Loucy (cell line): ENCODE results near the gene SLC7A1.

ENCODE experiments used
- H2AFZ ChIP-seq: fragments of 200-600 bp; sonication (generic); 2 replicates; pipeline ENCODE4 v1.6.0; 2016; ENCODE audit warnings: antibody characterized with exemption, mild to moderate bottlenecking, low read length, moderate library complexity
- H3F3A ChIP-seq: fragments of 200-600 bp; 2 replicates; pipeline ENCODE4 v1.6.0; 2016; ENCODE audit warnings: antibody characterized with exemption, low read depth, mild to moderate bottlenecking
- H3K27me3 ChIP-seq: fragments of 200-600 bp; sonication (generic); 2 replicates; pipeline ENCODE4 v1.6.1; 2014; ENCODE audit warnings: low read length, mild to moderate bottlenecking; ENCODE audit not compliant: insufficient read depth, poor library complexity, severe bottlenecking
- H3K36me3 ChIP-seq: fragments of 200-600 bp; sonication (generic); 2 replicates; pipeline ENCODE4 v1.6.1; 2016; ENCODE audit warnings: low read length; ENCODE audit not compliant: insufficient read depth
- H3K4me1 ChIP-seq: fragments of 200-600 bp; sonication (generic); 2 replicates; pipeline ENCODE4 v1.5.1; 2014; ENCODE audit warnings: low read length, mild to moderate bottlenecking; ENCODE audit not compliant: insufficient read depth, poor library complexity, severe bottlenecking
- H3K4me2 ChIP-seq: fragments of 200-600 bp; sonication (generic); 2 replicates; pipeline ENCODE4 v1.6.0; 2014; ENCODE audit warnings: antibody characterized with exemption, low read length, low read depth, mild to moderate bottlenecking; ENCODE audit not compliant: poor library complexity, severe bottlenecking
- H3K4me3 ChIP-seq: fragments of 200-600 bp; sonication (generic); 2 replicates; pipeline ENCODE4 v1.5.1; 2014; ENCODE audit warnings: low read length, mild to moderate bottlenecking, mixed read lengths; ENCODE audit not compliant: poor library complexity, severe bottlenecking
- H3K79me2 ChIP-seq: fragments of 200-600 bp; sonication (generic); 2 replicates; pipeline ENCODE4 v1.6.1; 2014; ENCODE audit warnings: low read length; ENCODE audit not compliant: insufficient read depth
- H3K9ac ChIP-seq: fragments of 200-600 bp; sonication (generic); 2 replicates; pipeline ENCODE4 v1.6.0; 2014; ENCODE audit warnings: mild to moderate bottlenecking, low read depth, low read length, moderate library complexity; ENCODE audit not compliant: poor library complexity, severe bottlenecking
- H3K9me2 ChIP-seq: fragments of 200-600 bp; sonication (generic); replicated peaks from 2 replicates; pipeline ENCODE4 v1.6.1; 2016; ENCODE audit warnings: low read depth, low read length, mixed read lengths
- H3K9me3 ChIP-seq: fragments of 200-600 bp; sonication (generic); 2 replicates; pipeline ENCODE4 v1.6.1; 2014; ENCODE audit warnings: mild to moderate bottlenecking, antibody characterized with exemption, low read length, low read depth; ENCODE audit not compliant: insufficient read depth
- H4K20me1 ChIP-seq: fragments of 200-600 bp; sonication (generic); 2 replicates; pipeline ENCODE4 v1.6.0; 2014; ENCODE audit warnings: antibody characterized with exemption, low read length, mild to moderate bottlenecking; ENCODE audit not compliant: insufficient read depth, poor library complexity, severe bottlenecking
- CTCF ChIP-seq: fragments of 200-600 bp; sonication (generic); conservative IDR thresholded peaks from 2 replicates; pipeline ENCODE4 v1.5.1; 2014; ENCODE audit warnings: mild to moderate bottlenecking, antibody characterized with exemption, low read length
- EZH2phosphoT487 ChIP-seq: fragments of 200-600 bp; IDR thresholded peaks from 2 replicates; pipeline ENCODE4 v1.6.1; 2018; ENCODE audit warnings: antibody characterized with exemption, mild to moderate bottlenecking, moderate library complexity, borderline replicate concordance

Gene SLC7A1

GRCh38 chr13:29514720-29515310, 80.7 kb downstream of the SLC7A1 start:
- no peaks in the 10 kb centered on the region for H3K4me1 ChIP-seq
- no peaks in the 10 kb centered on the region for H3F3A ChIP-seq
- H4K20me1 ChIP-seq = no peaks in the 10 kb centered on the region
- no peak overlapping the region for H3K4me2 ChIP-seq
- H3K27me3 ChIP-seq = no peaks in the 10 kb centered on the region
- no peak overlapping the region for H2AFZ ChIP-seq
- TF ChIP-seq EZH2phosphoT487 (no peak), CTCF (no peak)
- H3K79me2 ChIP-seq = no peaks in the 10 kb centered on the region
- H3K9me2 ChIP-seq = no peaks in the 10 kb centered on the region
- no peak overlapping the region for H3K4me3 ChIP-seq
- H3K36me3 ChIP-seq = peaks cover 90% of the 10 kb centered on the region; the same call in 1 of the 2 replicates
- no peak overlapping the region for H3K9ac ChIP-seq
- no peaks in the 10 kb centered on the region for H3K9me3 ChIP-seq

- no peaks in the 10 kb centered on the region for H3K27me3 ChIP-seq
- H3F3A ChIP-seq = no peaks in the 10 kb centered on the region
- H3K36me3 ChIP-seq = peaks cover 84% of the 10 kb centered on the region; the same call in 1 of the 2 replicates
- H3K79me2 ChIP-seq = no peaks in the 10 kb centered on the region
- H3K9me2 ChIP-seq = no peaks in the 10 kb centered on the region
- H4K20me1 ChIP-seq = no peaks in the 10 kb centered on the region
- TF ChIP-seq CTCF = no peak
- TF ChIP-seq EZH2phosphoT487 = no peak
- no peak overlapping the region for H2AFZ ChIP-seq
- H3K4me2 ChIP-seq = no peak overlapping the region
- no peaks in the 10 kb centered on the region for H3K9me3 ChIP-seq
- no peak overlapping the region for H3K4me3 ChIP-seq
- peaks cover 3% of the 10 kb centered on the region for H3K4me1 ChIP-seq
- H3K9ac ChIP-seq = no peak overlapping the region
These were observed 81.3 kb downstream of the SLC7A1 start for GRCh38 chr13:29513981-29514719.

- no peak overlapping the region for H3K9ac ChIP-seq
- no peaks in the 10 kb centered on the region for H3F3A ChIP-seq
- peaks cover 3% of the 10 kb centered on the region for H3K4me1 ChIP-seq
- no peaks in the 10 kb centered on the region for H3K79me2 ChIP-seq
- H3K4me3 ChIP-seq = no peak overlapping the region
- H2AFZ ChIP-seq = no peak overlapping the region
- no peaks in the 10 kb centered on the region for H3K27me3 ChIP-seq
- H3K36me3 ChIP-seq = peaks cover 75% of the 10 kb centered on the region; the same call in 1 of the 2 replicates
- no peaks in the 10 kb centered on the region for H3K9me2 ChIP-seq
- H3K9me3 ChIP-seq = no peaks in the 10 kb centered on the region
- TF ChIP-seq EZH2phosphoT487 (no peak), CTCF (no peak)
- no peak overlapping the region for H3K4me2 ChIP-seq
- H4K20me1 ChIP-seq = no peaks in the 10 kb centered on the region
These were observed 82.2 kb downstream of the SLC7A1 start for GRCh38 chr13:29513002-29513980.
